ENCODE data around the gene ACOXL. TPM values are rescaled to one million over a fixed set of nuclear protein-coding genes. Genes with fewer than 3 reads are reported as not detected.

The ACOXL gene
- total and polyA plus RNA-seq, 2 donors (not counting 3 experiments of a cell fraction or from before 2014, with no cell fraction given) = not detected

- DNase-seq (ENCODE audit: low read depth, low spot score) = no peak
- ChIA-PET POLR2A (no interaction called here), CTCF (interaction anchor here (1.6 kb wide), 1 partner anchor 35 kb away, joined by 6 read pairs; no protein-coding TSS in a partner anchor)
- intact Hi-C loops (cut with micrococcal nuclease) = no loop called here
- Histone ChIP-seq H3K4me2 (ENCODE audit: insufficient read depth, low read length) (no peak overlapping the region), H3K9me3 (replicated peaks; ENCODE audit: control insufficient read depth, insufficient read depth, low read length) (no peaks in the 10 kb centered on the region), H3K79me2 (ENCODE audit: control insufficient read depth, insufficient read depth, low read length) (no peaks in the 10 kb centered on the region), H3K9me1 (replicated peaks; ENCODE audit: control insufficient read depth, extremely low read depth, insufficient read depth, low read length) (no peaks in the 10 kb centered on the region), H4K20me1 (replicated peaks; ENCODE audit: control insufficient read depth, extremely low read depth, insufficient read depth, low read length) (no peaks in the 10 kb centered on the region), H3K4me3 (replicated peaks in 1 of 3; ENCODE audit: insufficient read depth in 1 of 3, low read depth in 1 of 3, low read length in 3 of 3) (no peak overlapping the region), H3K9ac (replicated peaks; ENCODE audit: extremely low read depth, insufficient read depth, low read length) (no peak overlapping the region), H3K27me3 (ENCODE audit: control insufficient read depth in 2 of 2, insufficient read depth in 2 of 2, low read length in 2 of 2) (peaks cover 18 to 40% of the 10 kb centered on the region in 2 experiments), H2AFZ (ENCODE audit: low read depth, low read length) (no peak overlapping the region), H3K27ac (ENCODE audit: insufficient read depth, low read depth, low read length) (no peak overlapping the region), H3K4me1 (ENCODE audit: control insufficient read depth, extremely low read depth, insufficient read depth, low read length) (no peaks in the 10 kb centered on the region), H3K36me3 (ENCODE audit: control insufficient read depth in 2 of 2, extremely low read depth in 1 of 2, insufficient read depth in 2 of 2, low read length in 2 of 2) (no peaks in the 10 kb centered on the region)
- no peak for FAIRE-seq
- dilution Hi-C loops (cut with MboI; ENCODE audit: extremely low pct_ligation_motif_present, low sequenced_read_pairs) = no loop called here
- no peak for TF ChIP-seq POLR2AphosphoS5 (IDR thresholded peaks at IDR 0.05; ENCODE audit: insufficient read depth, low read depth, low read length)
- no peak for TF ChIP-seq FOS (IDR thresholded peaks at IDR 0.05; ENCODE audit: borderline replicate concordance, insufficient read depth, low read length)
- TF ChIP-seq JUN (IDR thresholded peaks at IDR 0.05; ENCODE audit: borderline replicate concordance, insufficient read depth, insufficient read length, low read depth) = no peak
- TF ChIP-seq MAX (IDR thresholded peaks at IDR 0.05; ENCODE audit: insufficient read depth, insufficient read length) = no peak
- no peak for TF ChIP-seq CTCF (IDR thresholded peaks at IDR 0.05; ENCODE audit: extremely low read depth in 1 of 2, insufficient read depth in 1 of 2, low read depth in 1 of 2, low read length in 2 of 2)
- no peak for TF ChIP-seq GATA2 (IDR thresholded peaks at IDR 0.05; ENCODE audit: insufficient read depth, insufficient read length, low read depth, low read length)
- no peak for TF ChIP-seq EZH2 (IDR thresholded peaks at IDR 0.05; ENCODE audit: borderline replicate concordance, low read depth, low read length, severe bottlenecking)
- TF ChIP-seq MYC (IDR thresholded peaks at IDR 0.05; ENCODE audit: low read depth, low read length) = no peak
- no peak for TF ChIP-seq POLR2A (IDR thresholded peaks at IDR 0.05; ENCODE audit: low read depth, low read length)
- no TSS peak for BruUV-seq (replicated peaks)
Measured at GRCh38 chr2:110720547-110720946, 11.8 kb upstream of the ACOXL start.
